Stimulated activated CD4-positive, alpha-beta T cell treated with anti-CD3 and anti-CD28 coated beads, Interleukin-12 subunit alpha, Interleukin-12 subunit beta, amount 100 ng/mL, for 24 hours (primary cell): Measurements from ENCODE around the gene FCGBP.
A peak's percentile ranks its signal among the peaks of the same experiment; 100 is the strongest.
"Not testable (repeated sequence)": the region's sequence is repeated elsewhere in the genome, so short reads cannot be mapped to it uniquely, and the experiment has no call there.

ENCODE experiments used
- DNase-seq, 2 experiments: peaks; one replicate each; pipeline ENCODE4 v3.0.0-alpha.2; 2020; ENCODE audit warnings: low read depth in 2 of 2

Gene FCGBP

DNA sequence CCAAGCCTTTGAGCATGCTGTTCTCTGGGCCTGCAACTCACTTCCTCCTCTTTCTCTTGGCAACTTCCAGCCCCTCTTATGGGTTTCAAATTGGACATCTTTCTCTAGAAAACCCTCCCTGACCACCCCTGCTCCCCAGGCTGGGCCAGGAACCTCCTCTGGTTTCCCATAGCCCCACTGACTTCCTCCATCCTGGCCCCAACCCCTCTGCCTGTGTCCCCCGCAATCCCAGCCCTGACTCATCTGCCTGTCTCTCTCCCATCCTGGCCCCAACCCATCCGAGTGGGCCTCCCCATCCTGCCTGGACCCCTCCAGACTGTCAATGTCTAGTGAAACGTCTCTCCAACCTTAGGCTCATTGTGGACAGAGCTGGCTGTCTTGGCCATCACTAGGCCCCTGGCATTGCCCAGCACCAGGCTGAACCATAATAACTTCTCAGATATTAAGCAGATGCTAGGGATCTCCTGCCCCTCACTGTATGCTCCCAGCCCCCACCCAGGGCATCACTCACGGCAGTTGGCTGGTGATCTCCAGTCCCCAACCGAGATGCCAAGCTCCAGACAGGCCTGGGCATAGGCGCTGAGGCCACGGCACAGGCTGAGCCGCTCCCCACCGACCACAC lies 16.8 kb downstream of the FCGBP start:
- DNase-seq: no peak

- no peak for DNase-seq
These were observed 17.5 kb downstream of the FCGBP start for GRCh38 chr19:39916851-39917396.

DNA sequence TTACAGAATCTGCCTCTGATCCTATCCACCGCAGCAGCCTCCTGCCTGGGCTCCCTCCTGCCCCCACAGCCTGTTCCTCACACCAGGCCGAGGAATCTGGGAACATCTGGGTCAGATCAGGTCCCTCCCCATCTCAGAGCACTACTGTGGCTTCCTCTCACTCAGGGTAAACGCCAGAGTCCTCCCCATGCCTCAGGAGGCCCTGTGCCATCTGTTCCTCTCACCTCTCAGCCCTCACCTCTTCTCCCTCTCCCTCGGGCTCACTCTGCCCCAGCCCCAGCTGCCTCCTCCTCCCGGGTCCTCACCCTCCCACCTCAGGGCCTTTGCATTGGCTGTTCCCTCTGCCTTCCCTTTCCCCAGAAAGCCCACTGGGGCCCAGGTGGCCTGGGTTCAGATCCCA lies 18.2 kb downstream of the FCGBP start:
- DNase-seq: no peak

GRCh38 chr19:39915848-39916215 lies 18.6 kb downstream of the FCGBP start:
- DNase-seq: no peak

GRCh38 chr19:39915101-39915847 lies 19.2 kb downstream of the FCGBP start:
- no peak for DNase-seq

- no peak for DNase-seq
These were observed 20.6 kb downstream of the FCGBP start for GRCh38 chr19:39913682-39914333.

GRCh38 chr19:39908803-39909202 lies 25.6 kb downstream of the FCGBP start:
- no peak for DNase-seq

- no peak for DNase-seq
These were observed 27.4 kb downstream of the FCGBP start for GRCh38 chr19:39906820-39907611.

DNA sequence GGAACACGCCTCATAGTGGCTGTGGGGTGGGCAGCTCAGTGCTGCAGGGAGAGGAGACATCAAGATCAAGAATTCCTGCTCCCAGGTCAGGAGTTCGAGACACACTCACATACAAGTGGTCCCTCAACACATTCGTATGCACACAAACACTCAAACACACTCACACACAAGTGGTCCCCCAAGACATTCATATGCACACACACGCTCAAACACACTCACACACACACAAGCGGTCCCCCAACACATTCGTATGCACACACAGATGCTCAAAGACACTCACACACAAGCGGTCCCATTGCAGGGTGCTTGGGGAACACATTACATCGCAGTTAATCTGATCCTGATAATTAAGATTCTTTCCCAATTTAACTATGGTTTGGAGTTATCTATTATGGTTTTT lies 28.2 kb downstream of the FCGBP start:
- no peak for DNase-seq

DNA sequence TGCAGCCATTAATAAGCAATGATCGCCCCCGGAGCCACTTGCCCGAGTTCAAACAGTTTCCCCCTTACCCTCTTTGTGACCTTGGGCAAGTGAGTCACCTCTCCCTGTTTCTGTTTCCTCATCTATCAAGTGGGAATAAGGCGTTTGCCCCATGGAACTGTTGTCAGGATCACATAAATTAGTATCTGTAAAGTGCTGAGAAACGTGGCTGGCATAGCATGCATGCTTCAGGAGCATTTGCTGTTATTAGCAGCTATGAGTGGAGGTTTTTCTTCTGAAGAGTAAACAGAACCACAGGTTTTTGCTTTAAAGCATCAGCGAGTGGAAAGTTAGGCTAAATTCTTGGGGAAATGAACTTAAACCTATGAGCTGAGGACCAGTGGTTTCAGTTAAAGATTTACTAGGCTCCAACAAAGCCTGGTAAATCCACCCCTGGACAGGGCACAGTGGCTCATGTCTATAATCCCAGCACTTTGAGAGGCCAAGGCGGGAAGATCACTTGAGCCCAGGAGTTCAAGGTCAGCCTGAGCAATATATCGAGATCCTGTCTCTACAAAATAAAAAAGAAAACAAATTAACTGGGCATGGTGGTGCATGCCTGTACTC lies 30.8 kb downstream of the FCGBP start:
- not testable (repeated sequence) for DNase-seq

- DNase-seq: not testable (repeated sequence)
These were observed 32.1 kb downstream of the FCGBP start for GRCh38 chr19:39902326-39902725.

- not testable (repeated sequence) for DNase-seq
These were observed 32.8 kb downstream of the FCGBP start for GRCh38 chr19:39901681-39902080.

DNA sequence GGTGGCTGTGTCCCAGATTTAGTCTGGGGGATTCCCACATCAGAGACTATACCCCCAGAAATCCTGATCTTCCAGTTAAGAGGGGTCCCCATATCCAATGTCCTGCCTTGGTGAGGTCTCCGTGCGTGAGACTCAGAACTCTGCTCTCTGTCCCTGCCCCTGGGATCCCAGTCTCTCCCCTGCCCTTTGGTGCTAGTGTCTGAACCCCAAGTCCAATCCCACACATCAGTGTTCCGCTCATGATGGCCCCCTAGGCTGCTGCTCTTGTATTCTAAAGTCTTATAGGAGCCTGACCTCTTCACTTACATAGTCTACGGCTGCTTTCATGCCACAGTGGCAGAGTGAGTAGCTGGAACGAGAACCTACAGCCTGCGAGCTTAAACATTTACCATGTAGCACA lies 35.6 kb downstream of the FCGBP start:
- DNase-seq: not testable (repeated sequence)

DNA sequence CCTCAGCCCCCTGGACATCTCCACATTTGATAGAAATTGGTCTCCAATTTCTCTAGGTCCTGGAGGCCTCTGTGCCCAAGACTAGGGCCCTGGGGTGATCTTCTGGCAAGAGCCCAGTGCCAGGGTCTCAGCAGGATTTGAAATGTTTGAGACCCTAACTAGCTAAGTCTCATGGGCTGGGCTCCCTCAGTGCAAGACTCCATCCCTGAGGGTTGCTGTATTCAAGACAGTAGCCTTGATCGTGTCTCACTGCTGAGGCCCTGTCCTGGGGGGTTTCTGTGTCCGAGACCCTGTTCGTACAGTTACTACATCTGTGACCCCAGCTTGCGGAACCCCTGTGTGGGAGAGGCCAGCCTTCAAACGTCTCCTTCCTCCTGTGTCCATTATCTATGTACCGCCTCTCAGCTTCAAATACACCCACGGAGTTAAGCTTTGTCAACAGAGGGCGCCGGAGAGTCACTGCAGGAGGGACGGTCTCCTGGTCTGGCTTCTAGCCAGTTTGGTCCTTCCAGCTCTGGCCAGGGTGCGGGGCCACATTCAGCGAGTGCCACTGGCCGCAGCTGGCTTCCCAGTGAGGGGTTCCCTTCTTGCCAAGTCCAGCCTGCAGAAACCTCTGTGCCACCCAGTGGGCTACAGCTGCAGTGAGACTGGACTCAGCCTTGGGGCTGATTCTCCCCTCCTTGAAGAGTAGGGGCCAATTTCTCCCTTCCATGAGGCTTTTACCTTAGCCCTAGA lies 36.8 kb downstream of the FCGBP start:
- peak; percentile 18 to 44 for DNase-seq

GRCh38 chr19:39895096-39895495 lies 39.3 kb downstream of the FCGBP start:
- DNase-seq: not testable (repeated sequence)

DNA sequence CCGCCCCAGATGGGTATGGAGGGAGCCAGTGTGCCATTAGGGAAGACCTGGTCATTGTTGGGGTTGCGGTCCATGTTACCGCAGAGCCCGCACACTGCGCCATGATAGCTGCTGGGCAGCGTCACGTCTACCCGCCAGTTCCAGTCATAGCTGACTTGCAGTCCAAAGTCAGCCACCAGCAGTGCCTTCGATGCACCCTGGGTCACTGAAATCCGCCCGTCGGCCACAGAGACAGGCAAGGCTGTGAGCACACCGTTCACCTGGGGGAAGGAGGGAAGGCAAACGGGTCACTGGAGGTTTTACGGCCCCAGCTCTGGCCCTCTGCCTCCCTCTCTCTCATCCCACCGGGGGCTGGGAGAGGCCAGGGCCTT lies 40.2 kb downstream of the FCGBP start:
- DNase-seq: not testable (repeated sequence)

DNA sequence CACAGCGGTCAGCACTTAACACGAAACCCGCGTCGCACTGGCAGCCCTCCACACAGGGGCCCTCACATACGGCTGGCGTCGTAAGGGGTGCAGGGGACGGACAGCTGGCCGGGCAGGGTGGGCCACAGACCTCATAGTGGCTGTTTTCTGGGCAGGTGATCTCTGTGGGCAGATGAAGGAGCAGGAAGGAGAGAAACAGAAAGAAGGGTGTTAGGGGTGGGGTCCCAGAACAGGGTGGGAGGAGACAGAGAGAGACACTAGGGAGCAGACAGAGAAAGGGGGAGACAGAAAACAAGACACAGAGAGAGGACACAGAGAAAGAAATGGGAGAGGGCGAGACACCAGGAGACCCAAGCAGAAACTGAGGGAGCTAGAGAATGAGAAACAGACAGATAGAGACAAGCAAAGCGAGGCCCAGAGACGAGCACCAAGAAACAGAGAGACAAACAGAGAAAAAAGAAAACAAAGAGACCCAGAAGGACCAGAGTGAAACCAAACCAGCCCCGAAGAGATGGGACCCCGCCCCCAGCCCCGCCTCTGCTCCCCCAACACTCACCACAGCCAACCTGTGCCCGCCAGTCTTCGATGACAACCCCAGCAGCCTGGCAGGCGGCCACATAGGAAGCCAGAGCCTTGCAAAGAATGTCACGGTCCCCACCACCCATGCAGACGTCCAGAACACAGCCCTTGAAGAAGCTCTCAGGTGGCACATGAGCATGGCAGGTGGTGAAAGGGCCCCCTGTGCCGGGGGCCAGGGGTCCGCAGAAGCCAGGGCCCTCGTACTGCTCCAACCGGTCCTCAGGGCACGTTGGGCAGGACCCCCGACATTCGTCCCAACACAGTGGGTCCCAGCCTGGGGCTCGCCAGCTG lies 40.8 kb downstream of the FCGBP start:
- not testable (repeated sequence) for DNase-seq

DNA sequence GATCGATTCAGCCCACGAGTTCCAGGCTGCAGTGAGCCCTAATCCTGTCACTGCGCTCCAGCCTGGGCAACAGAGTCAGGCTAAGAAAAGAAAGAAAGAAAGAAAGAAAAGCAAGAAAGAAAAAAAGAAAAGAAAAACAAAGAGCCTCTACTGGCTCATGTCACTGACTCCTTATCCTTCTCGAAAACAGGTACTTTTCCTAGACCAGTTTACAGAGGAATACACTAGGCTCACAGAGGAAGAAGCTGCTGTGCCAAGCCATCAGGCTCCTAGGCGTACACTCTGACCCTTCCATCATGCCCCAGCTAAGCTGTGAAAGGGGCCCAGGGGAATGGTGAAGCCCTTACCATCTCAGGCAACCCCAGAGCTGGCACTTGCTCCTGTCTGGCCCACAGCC lies 41.9 kb downstream of the FCGBP start:
- not testable (repeated sequence) for DNase-seq

DNA sequence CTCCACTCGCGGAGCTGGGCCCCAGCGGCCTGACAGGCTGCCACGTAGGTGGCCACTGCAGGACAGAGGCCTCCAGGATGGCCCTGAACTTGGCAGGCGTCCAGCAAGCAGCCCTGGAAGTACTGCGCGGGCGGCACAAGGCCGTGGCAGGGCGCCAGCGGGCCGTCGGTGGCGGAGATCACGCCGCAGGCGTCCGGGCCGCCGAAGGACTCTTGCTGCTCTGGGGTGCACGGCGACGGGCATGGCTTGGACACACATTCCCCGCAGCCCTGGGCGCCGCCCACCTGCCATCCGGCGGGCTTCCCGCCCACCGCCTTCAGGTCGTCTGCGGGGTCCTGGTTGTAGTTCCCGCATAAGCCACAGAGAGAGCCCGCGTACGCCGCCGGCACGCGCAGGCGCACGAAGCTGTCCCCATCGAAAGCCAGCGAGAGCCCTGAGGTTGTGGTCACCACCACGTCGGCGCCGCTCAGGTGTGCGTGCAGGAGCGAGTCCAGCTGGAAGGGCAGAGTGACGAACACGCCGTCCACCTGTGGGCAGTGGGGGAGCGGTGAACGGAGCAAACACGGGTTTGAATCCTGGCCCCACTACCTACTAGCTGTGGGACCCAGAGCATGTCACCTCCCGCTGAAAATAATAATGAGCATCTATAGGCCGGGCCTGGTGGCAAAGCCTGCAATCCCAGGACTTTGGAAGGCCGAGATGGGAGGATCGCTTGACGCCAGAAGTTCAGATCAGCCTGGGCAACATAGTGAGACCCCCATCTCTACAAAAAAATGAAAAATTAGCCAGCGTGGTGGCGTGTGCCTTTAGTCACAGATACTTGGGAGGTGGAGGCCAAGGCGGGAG lies 42.6 kb downstream of the FCGBP start:
- DNase-seq: not testable (repeated sequence)
